DMS153 (cell line): Measurements from ENCODE around the gene FAM216A.
"Not testable (repeated sequence)": the region's sequence is repeated elsewhere in the genome, so short reads cannot be mapped to it uniquely, and the experiment has no call there.

ENCODE experiments used
- DNase-seq: peaks from one replicate; lab custom pipeline; 2025; lab: John Stamatoyannopoulos, UW

Gene FAM216A

DNA sequence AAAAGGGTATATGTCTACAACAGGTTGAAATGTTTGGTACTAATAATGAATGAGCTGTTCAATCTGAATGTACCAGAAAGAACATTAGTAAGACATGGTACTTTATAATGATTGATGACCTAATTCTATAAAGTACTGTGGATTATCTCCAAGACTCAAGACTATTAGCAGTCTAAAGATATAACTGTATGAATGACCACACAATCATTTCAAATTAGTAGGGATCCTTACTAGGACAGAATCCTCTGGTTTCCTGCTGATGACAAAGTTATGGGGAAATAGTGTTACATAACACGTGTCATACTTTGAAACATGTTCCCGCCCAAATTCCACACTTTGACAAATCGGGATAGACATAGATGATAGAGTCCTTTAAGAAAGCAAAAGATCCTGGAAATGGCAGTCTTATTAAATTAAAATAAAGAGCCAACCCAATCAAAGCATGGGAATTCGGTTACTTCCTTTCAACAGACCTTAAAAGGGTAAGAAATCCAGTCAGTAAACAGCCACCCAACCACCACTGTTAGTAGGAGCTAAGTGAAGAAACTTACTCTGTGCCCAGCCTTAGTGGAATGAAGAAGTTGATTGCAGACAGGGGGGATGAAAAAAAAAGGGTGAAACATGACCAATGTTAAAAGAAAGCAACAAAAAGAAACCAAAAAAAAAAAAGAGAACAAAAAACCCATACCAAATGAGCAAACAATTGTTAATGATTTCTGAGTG, 30.5 kb downstream of the FAM216A start:
- DNase-seq = no peak

DNA sequence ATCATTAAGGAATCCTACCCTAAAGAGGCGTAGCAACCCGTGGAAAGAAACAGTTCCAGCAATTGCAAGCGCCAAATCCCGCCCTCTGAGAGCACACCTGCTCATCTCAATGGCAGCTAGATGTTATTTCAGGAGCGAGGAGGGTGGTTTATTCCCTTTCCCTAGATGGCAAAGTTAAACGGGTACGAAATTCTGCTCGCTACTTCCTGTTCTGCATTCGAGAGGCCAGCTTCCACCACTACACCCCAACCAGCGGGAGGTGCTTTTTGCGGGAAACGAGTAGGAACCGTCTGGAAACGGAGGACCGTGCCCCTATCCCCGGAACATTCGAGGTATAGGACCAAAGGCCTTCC, 32.7 kb downstream of the FAM216A start:
- DNase-seq = peak; percentile 28

DNA sequence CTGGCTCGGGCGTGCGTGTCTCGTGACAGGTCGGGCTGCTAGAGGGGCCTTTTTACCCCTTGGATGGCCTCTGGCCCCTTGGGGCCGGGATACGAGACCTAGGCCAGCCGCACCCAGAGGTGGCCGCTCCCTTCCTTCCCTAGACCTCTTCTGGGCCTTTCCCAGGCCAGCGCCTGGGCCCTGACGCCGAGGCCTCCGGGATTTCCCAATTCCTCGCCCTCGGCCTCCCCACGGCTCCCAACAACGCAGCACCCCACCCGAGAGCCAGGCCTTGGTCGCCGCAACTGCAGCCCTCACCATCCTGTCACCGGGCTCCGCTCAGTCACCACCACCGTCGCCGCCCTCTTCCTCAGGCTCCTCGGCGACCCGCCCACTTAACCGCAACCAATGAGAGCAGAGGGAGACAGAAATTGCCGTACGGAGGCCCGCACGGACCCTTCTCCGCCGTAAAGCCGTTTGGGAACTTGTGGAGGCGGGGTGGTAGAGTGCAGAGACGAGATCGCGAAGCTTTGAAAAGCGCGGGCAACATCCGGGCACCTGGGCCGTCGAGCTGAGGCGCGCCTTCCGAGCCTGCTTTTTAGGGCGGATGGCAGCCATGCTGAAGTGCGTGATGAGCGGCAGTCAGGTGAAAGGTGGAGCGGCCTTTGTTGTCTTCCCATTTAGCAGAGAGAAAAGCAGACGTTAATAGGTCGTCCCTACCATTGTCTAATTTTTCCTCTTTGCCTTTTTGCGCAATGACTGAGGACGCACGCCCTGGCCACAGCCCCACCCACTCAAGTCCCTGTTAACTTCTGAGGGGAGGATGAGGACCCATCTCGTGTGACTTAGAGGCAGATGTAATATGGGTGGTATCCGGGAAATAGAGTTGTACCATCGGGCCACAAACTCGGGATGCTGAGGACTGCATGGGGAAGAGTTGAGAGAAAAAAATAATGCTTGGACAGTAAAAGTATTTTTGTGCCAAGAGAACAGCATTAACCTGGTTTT, 33.4 kb downstream of the FAM216A start, which contains the start of the genes RAD9B and VPS29:
Gene RAD9B (plus strand): TSS at position 580 of the 987 bp plus-strand sequence. CDS start 7 bp downstream, at position 587.
Gene VPS29 (minus strand): TSS at position 360 of the 987 bp plus-strand sequence. CDS start 60 bp downstream, at position 300.
- peak; percentile 97 for DNase-seq

DNA sequence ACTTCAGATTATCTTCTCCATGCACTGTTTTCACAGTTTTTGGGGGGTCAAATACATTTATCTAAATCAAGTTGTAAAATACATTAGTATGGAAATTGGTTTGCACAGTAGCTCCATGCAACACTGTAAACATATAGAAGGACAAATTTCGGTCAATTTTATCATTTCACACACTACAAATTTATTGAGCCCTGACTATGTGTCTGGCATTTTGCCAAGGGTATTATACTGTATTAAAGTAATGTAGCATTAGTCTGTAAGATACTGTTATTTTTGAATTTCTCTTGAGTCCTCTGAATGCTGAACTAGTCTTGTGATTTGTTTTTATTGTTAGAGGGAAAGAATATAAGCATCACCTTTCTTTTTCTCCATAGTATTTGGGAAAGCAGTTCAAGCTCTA, 34.8 kb downstream of the FAM216A start:
- DNase-seq = no peak

DNA sequence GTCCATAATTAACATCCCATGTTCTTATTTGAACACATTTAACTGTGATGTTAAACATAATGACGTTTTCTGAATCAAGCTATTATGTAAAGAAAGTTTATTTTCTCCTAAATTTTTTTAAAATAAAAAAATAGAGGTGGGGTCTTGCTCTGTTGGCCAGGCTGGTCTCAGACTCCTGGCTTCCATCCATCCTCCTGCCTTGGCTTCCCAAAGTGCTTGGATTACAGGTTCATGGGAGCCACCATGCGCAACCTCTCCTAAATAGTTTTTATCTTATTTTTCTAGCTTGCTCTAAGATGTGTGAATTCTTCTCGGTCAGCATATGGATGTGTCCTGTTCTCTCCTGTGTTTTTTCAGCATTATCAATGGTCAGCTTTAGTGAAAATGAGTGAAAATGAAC, 36.7 kb downstream of the FAM216A start:
- DNase-seq = no peak

DNA sequence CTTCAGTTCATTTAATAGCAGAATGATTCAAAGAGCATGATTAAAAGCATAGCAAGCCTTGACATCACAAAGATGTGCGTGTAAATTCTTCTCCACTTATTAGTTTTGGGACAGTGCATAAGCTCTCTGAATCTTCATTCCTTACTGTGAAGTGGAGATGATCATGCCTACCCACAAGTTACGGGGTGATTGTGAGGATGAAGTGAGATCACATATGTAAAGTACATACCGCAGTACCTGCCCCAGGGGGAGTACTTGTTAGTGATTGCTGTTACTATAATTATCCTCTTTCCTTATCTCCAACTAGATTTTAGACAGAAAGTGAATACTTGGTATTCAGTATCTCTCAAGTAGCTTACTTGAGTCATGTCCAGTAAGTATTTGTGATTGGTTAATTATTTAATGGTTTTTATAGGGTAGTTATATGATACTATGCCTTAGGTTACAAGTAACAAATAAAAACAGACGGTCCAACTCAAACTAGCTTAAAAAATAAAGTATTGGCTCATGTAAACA, 39.5 kb downstream of the FAM216A start:
- DNase-seq = no peak

DNA sequence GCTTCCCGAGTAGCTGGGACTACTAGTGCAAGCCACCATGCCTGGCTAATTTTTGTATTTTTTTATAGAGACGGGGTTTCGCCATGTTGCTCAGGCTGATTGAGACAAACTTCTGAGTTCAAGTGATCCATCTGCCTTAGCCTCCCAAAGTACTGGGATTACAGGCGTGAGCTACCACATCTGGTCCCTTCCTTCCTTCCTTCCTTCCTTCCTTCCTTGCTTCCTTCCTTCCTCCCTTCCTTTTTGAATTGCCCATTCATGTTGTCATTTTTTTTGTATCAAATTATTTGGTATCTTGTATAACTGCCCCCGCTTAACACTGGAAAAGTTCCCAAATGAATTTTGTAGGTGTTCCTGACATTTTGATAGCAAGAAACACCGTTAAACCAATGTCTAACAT, 45.2 kb downstream of the FAM216A start:
- DNase-seq = no peak

DNA sequence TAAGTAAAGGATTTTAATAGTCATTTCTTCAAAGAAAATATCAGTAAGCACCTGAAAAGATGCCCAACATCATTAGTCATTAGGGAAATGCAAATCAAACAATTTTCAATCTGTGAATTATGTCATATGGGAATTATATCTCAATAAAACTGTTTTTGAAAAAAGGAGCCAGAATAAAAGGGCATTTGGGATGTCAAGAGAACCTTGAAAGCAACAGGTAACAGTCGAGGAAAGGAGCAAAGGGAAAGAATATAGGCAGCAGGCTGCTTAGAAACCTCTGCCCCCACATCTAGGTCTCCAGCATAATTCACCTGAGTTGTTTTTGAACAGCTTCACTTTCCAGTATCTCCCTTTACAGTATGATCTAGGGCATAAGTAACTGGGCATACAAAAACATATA, 45.7 kb downstream of the FAM216A start:
- DNase-seq = no peak

DNA sequence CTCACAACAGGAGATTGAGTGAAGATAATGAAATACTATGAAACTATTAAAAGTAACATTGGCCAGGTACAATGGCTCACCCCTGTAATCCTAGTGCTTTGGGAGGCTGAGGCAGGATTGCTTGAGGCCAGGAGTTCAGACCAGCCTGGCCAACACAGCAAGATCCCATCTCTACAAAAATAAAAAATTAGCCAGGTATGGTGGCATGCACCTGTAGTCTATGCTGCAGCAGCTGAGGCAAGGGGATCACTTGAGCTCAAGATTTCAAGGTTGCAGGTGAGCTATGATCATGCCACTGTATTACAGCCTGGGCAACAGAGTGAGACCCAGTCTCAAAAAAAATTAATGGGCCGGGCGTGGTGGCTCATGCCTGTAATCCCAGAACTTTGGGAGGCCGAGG, 48.4 kb downstream of the FAM216A start:
- no peak for DNase-seq

DNA sequence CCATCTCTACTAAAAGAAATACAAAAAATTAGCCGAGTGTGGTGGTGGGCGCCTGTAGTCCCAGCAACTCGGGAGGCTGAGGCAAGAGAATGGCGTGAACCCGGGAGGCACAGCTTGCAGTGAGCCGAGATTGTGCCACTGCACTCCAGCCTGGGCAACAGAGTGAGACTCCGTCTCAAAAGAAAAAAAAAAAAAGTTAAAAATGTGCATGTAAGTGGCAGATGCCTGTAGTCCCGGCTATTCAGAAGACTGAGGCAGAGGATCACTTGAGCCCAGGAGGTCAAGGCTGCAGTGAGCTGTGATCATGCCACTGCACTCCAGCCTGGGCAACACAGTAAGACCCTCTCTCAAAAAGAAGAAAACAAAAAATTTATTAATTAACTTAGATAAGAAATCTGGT, 49.4 kb downstream of the FAM216A start:
- not testable (repeated sequence) for DNase-seq

DNA sequence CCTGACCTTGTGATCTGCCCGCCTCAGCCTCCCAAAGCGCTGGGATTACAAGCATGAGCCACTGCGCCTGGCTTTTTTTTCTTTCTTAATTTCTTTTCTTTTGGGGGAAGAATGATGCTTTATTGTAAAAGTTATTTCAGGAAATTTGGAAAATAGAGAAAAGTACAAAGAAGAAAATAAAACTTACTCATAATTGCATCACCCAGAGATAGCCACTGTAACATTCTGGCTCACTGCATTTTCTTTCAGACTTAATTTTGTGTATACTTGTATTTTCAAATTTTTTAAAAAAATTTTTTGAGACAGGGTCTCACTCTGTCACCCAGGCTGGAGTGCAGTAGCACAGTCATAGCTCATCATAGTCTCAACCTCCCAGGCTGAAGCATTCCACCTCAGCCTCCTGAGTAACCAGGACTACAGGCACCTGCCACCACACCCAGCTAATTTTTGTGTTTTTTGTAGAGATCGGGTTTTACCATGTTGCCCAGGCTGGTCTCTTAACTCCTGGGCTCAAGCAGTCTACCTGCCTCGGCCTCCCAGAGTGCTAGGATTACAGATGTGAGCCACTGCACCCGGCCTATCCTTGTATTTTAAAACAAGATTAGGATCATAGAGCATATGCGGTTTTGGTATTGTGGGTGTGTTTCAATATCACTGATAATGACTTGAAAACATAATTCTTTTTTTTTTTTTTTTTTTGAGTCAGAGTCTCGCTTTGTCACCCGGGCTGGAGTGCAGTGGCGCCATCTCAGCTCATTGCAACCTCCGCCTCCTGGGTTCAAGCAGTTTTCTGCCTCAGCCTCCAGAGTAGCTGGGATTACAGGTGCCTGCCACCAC, 52.4 kb downstream of the FAM216A start:
- DNase-seq = not testable (repeated sequence)

DNA sequence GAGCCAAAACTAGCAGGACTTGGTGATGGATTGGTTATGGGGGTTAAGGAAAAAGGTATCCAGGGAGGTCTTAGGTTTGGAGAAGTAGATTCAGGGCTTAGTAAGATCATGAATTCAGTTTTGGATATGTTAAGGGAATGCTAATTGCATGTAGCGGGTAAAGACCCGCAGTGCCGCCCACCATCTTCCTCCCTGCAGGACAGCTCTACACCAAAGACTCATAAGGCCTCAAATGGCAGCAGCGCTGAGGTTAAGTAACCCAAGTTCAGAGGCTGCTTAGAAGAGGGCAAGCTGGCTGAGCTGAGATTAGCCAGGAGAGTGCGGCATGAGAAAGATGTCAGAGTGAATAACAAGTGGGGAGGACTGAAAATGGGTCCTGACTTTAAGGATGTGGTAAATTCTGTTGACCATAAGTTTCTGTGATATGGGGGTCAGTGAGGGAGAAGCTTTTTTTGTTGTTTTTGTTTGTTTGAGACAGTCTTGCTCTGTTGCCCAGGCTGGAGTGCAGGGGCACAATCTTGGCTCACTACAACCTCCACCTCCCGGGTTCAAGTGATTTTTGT, 59.7 kb downstream of the FAM216A start:
- no peak for DNase-seq

DNA sequence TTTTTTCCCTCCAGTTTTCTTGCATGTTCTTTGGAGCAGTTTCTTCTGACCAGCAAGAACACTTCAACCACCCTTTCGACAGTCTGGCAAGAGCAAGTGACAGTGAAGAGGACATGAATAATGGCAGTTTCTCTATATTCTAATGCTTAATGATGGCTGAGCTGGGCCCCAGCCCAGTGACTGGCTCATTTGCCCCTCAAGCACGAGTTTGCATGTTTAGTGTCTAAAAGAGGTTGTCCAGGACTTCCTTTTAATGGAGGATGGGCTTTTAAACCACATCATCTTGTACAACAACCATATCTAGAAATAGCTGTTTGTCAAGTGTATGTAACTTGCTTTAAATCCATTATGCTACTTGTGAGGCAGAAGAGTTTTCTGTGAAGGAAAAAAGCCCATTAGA, 61.9 kb downstream of the FAM216A start:
- DNase-seq = no peak

DNA sequence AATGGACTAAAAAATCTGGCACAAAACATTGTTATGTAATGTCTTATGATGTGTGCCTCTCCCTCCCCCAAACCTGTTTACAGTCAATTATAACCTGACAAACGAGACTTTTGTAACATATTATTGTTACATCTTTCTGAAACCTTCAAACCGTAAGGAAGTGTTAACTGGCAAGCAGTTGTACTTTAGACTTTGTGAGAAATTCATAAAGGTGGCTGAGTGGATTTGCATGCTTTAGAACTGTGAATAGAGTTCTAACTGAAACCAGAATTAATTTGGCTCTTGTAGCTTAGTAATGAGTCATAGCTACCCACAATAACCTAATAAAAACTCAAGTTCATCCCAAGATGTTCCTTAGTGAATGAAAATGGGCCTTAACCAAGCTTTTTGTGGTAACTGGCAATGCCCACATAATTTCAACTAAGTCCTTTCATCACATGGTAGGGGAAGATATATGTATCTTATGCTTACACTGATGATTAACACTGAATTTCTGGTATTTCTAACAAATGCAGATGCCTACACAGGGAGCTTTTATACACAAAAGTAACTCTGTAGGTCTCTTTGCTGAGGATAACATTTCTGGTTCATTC, 63.2 kb downstream of the FAM216A start:
- DNase-seq = no peak

DNA sequence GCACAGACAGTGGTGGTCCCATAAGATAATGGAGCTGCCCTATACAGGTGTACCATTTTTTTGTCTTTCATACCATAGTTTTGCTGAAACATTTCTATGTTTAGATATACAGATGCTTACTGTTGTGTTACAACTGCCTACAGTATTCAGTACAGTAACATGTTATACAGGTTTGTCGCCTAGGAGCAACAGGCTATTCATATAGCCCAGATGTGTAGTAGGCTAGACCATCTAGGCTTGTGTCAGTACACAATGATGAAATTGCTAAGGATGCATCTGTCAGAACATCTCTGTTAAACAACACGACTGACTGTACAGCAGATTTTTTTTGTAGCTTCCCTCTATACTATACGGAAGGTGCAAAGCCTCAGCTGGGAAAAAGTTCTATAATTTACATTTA, 64.0 kb downstream of the FAM216A start:
- no peak for DNase-seq

DNA sequence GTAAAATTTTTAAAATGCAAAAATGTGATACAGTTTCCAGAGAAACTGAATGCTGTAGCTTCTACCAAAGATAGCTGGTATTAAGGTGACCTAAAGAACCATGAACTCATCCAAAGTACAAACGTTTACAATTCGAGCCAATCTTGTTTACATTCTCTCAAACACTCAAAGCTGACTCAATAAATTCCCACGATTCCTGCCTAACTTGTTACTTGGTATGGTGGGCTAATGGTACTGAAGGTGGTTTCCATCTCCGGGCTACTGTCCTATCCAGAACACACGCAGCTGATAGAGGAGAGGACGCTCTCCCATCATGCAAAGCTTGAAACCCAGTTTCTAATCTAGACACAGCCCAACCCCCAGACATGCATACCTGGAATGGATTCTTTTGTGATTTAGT, 65.0 kb downstream of the FAM216A start:
- DNase-seq = no peak

DNA sequence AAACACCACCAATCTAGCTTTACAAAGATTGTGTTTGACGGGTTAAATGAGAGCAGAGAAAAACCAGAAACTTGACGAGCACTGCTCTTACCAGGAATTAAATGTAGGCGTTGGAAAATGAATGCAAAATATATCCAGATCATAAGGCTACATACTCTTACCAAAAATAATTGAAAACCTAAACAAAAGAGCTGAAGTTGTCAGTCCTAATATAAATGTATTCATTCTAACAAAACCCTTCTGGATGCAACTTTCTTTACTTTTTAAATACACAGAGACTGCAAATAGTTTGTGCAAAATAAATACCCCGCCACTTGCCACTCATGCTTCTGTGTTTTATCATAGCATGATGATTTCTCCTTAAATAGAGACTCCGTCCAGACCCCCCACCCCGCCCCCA, 66.2 kb downstream of the FAM216A start:
- DNase-seq = no peak

DNA sequence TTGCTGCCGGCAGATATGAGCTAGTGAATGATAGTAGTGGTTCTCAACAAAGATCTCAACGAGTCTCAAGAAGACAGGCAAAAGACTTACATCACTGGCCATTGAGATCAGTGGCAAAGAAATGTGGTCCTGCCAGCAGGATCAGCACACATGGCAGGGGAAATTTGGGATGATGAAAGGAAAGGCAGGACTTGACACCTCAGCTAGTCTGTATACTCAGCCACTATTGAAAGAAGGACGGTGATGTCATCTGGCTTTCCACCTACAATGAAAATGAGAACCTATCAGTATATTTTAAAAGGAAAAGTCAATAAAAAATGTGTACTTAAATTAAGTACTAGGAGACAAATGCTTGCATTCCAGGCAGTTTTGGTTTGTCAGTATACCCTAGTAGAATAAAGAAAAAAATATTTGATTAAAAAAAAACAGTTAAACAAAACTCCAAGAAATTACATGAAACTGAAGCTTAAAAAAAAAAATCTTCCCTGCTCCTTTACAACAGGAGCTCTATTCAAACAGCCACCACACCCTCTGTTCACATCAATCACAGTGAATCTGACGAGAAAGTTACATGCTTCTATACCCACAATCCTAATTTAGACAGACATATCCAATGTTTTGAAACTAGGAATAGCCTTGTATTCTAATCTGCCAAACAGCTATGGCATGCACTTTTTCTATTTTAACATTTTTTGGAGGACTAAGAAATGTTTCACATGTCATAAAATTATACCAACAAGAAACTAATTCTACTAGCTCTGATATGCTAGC, 68.4 kb downstream of the FAM216A start:
- DNase-seq = no peak

DNA sequence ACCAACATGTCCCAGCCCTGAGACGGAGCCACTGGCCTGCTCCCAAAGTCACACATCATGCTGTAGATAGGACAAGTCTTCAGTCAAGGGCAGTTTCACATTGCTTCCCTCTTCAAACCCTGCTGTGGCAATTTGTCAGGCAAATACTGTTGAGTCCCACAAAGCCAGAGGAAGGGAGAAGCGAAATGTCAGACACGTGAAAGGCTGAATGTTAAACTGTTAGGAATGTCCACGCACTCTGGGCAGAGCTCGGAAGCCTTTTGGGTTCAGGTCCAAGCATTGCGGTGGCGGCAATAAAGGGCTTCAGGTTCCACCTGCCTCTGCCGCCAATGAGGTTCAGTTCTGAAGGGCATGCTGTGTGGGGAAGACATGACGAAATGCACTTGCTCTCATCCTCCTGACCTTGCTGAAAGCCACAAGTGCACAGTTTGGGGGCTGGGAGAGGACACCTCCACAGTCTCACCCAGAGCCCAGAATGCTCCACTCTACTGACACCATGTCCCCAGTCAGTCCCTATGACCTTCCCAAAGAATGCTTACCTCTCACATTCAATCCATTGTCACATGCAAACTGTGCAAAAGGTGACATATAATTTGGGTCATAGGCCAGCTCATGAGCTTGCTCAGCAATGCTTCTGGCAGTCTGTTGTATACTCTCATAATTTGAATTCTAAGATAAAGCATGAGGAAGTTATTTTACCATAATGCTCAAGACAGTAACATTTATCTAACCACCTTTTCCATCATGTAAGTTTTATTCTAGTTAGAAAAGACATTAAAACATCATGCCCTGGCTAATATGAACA, 69.2 kb downstream of the FAM216A start:
- DNase-seq = peak; percentile 68
